HUES6 (cell line): ENCODE measurements around the gene NELFCD.

Experiments used
- H3K27ac ChIP-seq: 2 replicates; pipeline ENCODE4 v1.7.0; 2013; ENCODE audit warnings: low read depth, mild to moderate bottlenecking, low read length, inconsistent platforms
- H3K27me3 ChIP-seq: 2 replicates; pipeline ENCODE4 v1.6.1; 2013; ENCODE audit warnings: low read length; ENCODE audit not compliant: control insufficient read depth, insufficient read depth
- H3K36me3 ChIP-seq: 2 replicates; pipeline ENCODE4 v1.6.1; 2013; ENCODE audit warnings: low read length; ENCODE audit not compliant: control insufficient read depth, insufficient read depth
- H3K4me1 ChIP-seq: 2 replicates; pipeline ENCODE4 v1.6.1; 2013; ENCODE audit warnings: low read length; ENCODE audit not compliant: control insufficient read depth, insufficient read depth
- H3K4me3 ChIP-seq: 2 replicates; pipeline ENCODE4 v1.5.1; 2013; ENCODE audit warnings: low read depth, low read length
- H3K9ac ChIP-seq: one replicate; pipeline ENCODE4 v1.6.1; 2013; ENCODE audit warnings: mild to moderate bottlenecking, low read length
- H3K9me3 ChIP-seq: 2 replicates; pipeline ENCODE4 v1.6.1; 2013; ENCODE audit warnings: low read depth, low read length; ENCODE audit not compliant: control insufficient read depth, insufficient read depth

Gene NELFCD

DNA sequence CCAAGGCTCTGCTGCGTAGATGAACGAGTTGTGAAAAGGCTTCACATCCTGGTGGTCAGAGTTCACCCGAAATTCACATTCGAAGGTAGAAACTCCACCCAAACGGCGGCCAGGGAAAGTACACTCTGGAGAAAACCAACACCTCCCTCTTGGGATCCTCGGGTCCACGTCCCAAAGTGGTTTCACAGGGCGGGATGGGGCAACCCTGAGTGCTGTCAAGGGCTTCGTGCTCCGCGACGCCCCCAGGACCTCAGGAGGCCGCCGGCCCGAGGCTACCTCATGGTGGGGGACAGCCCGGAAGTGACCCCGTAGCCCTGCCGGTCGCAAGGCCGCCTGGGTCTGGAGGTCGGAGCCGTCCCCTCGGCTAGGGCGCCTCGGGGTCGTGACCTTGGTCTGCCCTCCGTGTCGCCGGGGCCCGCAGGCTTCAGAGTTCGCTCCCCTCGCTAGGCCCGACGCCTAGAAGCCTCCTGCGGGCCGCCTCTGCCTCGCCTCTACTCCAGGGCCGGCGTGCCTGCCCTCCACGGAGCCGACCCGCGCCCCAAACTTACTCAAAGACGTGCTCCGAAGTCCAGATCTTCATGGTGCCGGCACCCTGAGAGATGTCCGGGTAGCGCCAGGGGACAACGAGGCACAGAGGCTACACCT is 61.2 kb downstream of the NELFCD start, which contains the start of gene PRELID3B:
PRELID3B (minus strand) TSS at position 636 of the 645 bp plus-strand sequence; CDS start at position 580, 56 bp downstream.
- Histone ChIP-seq H3K4me1 (peaks cover 4% of the 10 kb centered on the region; the same call in 1 of the 2 replicates), H3K4me3 (peak within 1 kb of the TSS; percentile 75), H3K36me3 (peaks cover 12% of the 10 kb centered on the region), H3K9ac (peak within 1 kb of the TSS; percentile 76), H3K27ac (peak within 1 kb of the TSS; percentile 65), H3K27me3 (0 out of 2 replicates have a peak, but pooled peaks cover 1% of the 10 kb centered on the region), H3K9me3 (no peaks in the 10 kb centered on the region)

DNA sequence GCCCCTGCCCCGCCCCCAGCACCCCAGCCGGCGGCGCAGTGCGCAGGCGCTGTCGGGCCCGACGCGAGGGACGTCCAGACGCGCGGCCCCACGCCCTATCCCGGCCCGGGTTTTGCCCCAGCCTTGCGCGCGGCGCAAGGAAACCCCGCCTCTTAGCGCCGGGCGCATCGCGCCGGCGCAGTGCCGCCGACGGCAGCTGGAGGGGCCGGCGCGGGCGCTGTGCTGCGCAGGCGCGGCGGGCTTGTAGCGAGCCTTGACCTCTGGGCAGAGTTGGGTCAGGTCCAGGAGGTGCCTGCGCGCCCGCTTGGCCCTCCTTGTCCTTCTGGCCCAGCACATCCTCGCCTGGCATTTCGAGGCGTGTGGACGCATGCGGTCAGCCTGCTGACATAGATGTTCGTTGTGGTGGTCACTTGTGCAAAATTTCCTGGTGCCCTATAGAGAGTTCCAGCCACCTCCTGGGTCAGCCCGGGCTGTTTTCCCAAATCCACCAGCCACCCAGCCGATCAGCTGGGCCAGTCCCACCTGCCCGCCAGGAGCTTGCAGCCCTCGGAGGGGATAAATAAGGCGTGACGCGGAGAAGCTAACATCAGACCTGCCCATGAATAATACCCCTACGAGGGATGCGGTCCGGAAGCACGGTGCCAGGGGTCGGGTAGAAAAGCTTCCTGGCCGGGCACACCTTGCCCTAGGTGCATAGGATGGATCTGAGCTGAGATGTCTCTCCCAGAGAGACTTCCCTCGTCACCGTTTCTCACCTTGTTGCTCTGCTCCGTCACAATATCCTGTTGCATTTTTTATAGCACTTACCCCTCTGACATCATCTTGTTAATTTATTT is 62.0 kb downstream of the NELFCD start:
- Histone ChIP-seq H3K9me3 (no peaks in the 10 kb centered on the region), H3K4me1 (peaks cover 4% of the 10 kb centered on the region; the same call in 1 of the 2 replicates), H3K27ac (peak overlapping the region; percentile 65; the same call in 1 of the 2 replicates), H3K9ac (peak overlapping the region; percentile 76), H3K4me3 (peak overlapping the region; percentile 75), H3K36me3 (peaks cover 4% of the 10 kb centered on the region), H3K27me3 (peaks cover 9% of the 10 kb centered on the region)

DNA sequence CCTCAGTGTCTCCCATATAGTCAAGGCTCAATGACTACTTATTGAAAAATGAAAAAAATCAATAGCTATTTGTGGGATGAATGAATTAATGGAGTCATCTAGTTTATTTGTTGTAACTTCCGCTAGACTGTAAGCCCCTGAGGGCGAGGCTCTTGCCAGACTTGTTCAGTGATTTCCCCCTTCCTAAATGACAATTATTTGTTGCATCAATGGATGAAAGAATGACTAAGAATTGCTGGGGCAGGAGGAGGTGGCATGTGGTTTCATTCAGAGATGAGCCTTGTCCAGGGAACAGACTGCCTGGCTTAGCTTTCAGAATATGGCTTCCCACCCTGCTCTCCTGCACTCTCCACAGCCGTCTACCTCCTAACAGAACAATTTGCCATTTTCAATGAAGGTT is 62.6 kb downstream of the NELFCD start:
- Histone ChIP-seq H3K9ac (no peak overlapping the region), H3K36me3 (no peaks in the 10 kb centered on the region), H3K27me3 (peaks cover 13% of the 10 kb centered on the region), H3K4me3 (no peak overlapping the region), H3K4me1 (peaks cover 4% of the 10 kb centered on the region; the same call in 1 of the 2 replicates), H3K27ac (no peak overlapping the region), H3K9me3 (no peaks in the 10 kb centered on the region)

GRCh38 chr20:59044295-59044694 is 63.2 kb downstream of the NELFCD start:
- Histone ChIP-seq H3K4me1 (peaks cover 4% of the 10 kb centered on the region; the same call in 1 of the 2 replicates), H3K9me3 (no peaks in the 10 kb centered on the region), H3K4me3 (no peak overlapping the region), H3K27me3 (peaks cover 13% of the 10 kb centered on the region), H3K27ac (no peak overlapping the region), H3K9ac (no peak overlapping the region), H3K36me3 (no peaks in the 10 kb centered on the region)
